SIG-M5 treated with dmso at 0.1 percent for 504 hours (cell line): ENCODE data around the gene C2.
"Not testable (repeated sequence)": the region's sequence is repeated elsewhere in the genome, so short reads cannot be mapped to it uniquely, and the experiment has no call there.

Experiments used
- DNase-seq: peaks from one replicate; lab custom pipeline; 2025; ENCODE audit not compliant: unreplicated experiment; lab: John Stamatoyannopoulos, UW

C2 gene

GRCh38 chr6:31920811-31921210 lies 6.7 kb upstream of the C2 start:
- DNase-seq: peak; percentile 74

DNA sequence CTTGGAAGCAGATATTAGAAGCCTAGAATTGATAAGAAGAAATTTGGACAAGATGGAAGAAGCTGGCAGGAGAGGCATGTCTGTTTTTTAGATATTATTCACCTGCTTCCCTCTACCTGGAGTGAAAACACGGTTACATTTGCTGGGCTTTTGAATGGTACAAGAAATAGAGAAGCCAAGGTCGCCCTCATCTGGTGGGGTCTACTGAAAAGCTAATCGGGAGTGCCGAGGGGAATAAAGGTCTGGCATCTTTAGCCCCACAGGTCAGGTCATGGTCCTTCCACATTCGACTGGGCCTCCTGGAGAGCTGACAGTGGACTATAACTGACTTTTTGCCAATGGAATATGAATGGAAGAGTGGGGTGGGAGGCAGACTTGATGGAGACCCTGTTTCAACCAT lies 4.6 kb upstream of the C2 start:
- no peak for DNase-seq

DNA sequence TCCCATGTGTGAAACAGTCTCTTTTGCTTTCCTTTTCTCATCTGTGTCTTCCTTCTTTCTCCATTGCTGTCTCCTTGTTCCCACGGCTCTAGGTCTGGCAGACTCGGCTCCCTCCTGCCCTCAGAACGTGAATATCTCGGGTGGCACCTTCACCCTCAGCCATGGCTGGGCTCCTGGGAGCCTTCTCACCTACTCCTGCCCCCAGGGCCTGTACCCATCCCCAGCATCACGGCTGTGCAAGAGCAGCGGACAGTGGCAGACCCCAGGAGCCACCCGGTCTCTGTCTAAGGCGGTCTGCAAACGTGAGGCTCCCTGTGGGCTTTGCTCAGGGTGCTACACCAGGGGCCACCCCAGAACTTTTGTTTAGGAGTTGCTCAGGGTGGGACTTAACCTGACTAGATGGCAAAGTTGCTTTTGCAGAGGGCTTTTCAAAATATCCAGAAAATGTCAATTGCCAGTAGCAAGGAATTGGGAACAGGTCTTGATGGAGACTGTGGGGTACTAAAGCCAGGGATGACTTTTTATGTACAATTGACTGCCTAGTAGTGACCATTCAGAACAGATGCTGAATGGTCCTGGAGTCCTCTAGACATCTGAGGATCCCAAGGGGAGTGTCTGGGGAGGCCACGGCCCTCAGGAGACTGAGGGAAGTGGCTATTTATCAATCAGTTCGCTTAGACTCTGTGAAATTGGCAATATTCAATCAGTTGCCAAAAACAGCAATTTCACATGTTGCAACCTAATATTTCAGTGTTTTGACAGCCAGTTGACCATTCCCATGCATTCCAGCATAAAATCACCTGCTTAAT lies 550 bp downstream of the C2 start:
- DNase-seq: no peak

DNA sequence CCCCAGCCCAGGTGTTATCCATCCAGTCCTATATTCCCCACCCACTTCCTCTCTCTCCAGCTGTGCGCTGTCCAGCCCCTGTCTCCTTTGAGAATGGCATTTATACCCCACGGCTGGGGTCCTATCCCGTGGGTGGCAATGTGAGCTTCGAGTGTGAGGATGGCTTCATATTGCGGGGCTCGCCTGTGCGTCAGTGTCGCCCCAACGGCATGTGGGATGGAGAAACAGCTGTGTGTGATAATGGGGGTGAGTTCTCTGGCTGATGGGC lies 1.1 kb downstream of the C2 start:
- no peak for DNase-seq

- no peak for DNase-seq
Measured at GRCh38 chr6:31930962-31931361, 3.4 kb downstream of the C2 start.

- DNase-seq: not testable (repeated sequence)
Measured at GRCh38 chr6:31932137-31932536, 4.6 kb downstream of the C2 start.

- DNase-seq: no peak
Measured at GRCh38 chr6:31933537-31933936, 6.0 kb downstream of the C2 start.

GRCh38 chr6:31935021-31935420 lies 7.5 kb downstream of the C2 start:
- no peak for DNase-seq

DNA sequence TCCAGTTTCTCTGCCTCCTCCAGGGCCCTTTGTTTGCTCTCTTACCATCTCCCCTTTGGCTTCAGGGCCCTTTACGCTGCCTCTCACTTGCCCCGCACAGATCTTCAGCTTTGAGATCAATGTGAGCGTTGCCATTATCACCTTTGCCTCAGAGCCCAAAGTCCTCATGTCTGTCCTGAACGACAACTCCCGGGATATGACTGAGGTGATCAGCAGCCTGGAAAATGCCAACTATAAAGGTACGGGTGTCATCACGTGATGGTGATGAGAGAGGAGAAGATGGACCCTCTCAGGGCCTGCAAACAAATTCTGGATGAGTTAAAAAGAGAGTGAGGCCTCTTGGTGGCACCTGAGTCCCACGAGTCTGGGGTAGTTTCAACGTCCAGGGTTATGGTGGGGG lies 8.3 kb downstream of the C2 start:
- no peak for DNase-seq

- DNase-seq: peak; percentile 14
Measured at GRCh38 chr6:31940256-31940664, 12.7 kb downstream of the C2 start.

- DNase-seq: no peak
Measured at GRCh38 chr6:31943742-31944141, 16.2 kb downstream of the C2 start.

GRCh38 chr6:31945154-31945506 lies 17.6 kb downstream of the C2 start:
- no peak for DNase-seq

- no peak for DNase-seq
Measured at GRCh38 chr6:31945507-31946369, 18.2 kb downstream of the C2 start, which contains the start of gene CFB. Gene CFB, plus strand, starts transcription at chr6:31946095. Its CDS starts 127 bp downstream, at chr6:31946222.

DNA sequence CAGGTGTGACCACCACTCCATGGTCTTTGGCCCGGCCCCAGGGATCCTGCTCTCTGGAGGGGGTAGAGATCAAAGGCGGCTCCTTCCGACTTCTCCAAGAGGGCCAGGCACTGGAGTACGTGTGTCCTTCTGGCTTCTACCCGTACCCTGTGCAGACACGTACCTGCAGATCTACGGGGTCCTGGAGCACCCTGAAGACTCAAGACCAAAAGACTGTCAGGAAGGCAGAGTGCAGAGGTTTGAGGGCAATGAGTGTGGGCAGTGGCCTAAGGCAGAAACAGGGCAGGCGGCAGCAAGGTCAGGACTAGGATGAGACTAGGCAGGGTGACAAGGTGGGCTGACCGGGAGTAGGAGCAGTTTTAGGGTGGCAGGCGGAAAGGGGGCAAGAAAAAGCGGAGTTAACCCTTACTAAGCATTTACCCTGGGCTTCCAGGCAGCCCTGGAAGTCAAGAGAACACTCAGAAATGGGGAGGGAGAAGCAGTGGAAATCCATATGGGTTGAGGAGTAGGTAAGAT lies 18.9 kb downstream of the C2 start:
- DNase-seq: no peak

DNA sequence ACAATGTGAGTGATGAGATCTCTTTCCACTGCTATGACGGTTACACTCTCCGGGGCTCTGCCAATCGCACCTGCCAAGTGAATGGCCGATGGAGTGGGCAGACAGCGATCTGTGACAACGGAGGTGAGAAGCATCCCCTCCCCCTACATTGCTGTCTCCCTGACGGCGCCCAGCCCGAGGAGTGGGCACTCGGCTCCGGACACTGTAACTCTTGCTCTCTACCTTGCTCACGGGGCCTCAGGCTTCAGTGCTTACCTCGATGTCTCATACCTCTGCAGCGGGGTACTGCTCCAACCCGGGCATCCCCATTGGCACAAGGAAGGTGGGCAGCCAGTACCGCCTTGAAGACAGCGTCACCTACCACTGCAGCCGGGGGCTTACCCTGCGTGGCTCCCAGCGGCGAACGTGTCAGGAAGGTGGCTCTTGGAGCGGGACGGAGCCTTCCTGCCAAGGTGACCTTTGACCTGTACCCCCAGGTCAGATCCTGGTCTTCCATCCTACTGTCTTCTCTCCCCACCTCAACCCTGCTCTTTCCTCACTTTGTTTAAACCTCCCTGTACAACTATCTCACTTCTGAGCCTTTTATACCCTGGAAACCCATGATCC lies 19.7 kb downstream of the C2 start:
- no peak for DNase-seq

- DNase-seq: no peak
Measured at GRCh38 chr6:31947864-31948263, 20.3 kb downstream of the C2 start.

GRCh38 chr6:31948306-31948705 lies 20.8 kb downstream of the C2 start:
- no peak for DNase-seq

- no peak for DNase-seq
Measured at GRCh38 chr6:31948753-31949413, 21.4 kb downstream of the C2 start.

- no peak for DNase-seq
Measured at GRCh38 chr6:31949926-31950548, 22.5 kb downstream of the C2 start.

DNA sequence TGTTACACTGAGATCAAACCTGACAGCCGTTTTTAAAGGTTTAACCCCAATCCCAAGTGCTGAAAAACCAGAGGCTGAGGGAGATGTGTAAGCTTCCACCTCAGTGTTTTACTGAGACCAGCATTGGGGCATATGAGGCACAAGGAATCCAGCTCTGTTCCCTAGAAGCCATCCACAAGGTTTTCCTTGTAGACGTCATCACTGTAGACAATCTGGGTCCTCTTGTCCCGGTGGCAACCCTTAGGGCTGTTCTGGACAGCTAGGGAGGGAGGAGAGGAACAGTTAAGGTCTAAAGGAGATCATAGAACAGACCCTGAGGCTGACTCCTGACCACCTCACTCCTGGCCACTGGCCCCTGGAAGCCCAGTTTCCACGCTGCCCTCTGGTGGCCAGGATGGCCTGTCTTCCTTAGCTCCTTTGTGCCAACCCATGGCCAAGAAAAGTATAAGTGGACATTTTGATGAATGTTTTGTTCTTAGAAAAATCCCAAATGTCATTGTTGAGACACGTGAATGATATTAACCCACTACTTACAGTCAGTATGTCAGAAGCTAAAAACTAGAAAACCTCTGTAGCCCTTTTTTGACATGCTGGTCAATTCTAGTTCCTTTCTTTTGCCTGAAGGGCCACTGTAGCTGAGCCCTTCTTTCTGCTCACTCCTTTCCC lies 24.8 kb downstream of the C2 start:
- DNase-seq: peak; percentile 5
